HG03066 (cell line): ENCODE data around the gene NSDHL.
"Not testable (repeated sequence)": the region's sequence is repeated elsewhere in the genome, so short reads cannot be mapped to it uniquely, and the experiment has no call there.

Experiments
- ATAC-seq: cut with Tn5 transposase; IDR thresholded peaks from one replicate; pipeline ENCODE4 v1.9.1; 2021; ENCODE audit warnings: low read depth; ENCODE audit not compliant: unreplicated experiment

The NSDHL gene

DNA sequence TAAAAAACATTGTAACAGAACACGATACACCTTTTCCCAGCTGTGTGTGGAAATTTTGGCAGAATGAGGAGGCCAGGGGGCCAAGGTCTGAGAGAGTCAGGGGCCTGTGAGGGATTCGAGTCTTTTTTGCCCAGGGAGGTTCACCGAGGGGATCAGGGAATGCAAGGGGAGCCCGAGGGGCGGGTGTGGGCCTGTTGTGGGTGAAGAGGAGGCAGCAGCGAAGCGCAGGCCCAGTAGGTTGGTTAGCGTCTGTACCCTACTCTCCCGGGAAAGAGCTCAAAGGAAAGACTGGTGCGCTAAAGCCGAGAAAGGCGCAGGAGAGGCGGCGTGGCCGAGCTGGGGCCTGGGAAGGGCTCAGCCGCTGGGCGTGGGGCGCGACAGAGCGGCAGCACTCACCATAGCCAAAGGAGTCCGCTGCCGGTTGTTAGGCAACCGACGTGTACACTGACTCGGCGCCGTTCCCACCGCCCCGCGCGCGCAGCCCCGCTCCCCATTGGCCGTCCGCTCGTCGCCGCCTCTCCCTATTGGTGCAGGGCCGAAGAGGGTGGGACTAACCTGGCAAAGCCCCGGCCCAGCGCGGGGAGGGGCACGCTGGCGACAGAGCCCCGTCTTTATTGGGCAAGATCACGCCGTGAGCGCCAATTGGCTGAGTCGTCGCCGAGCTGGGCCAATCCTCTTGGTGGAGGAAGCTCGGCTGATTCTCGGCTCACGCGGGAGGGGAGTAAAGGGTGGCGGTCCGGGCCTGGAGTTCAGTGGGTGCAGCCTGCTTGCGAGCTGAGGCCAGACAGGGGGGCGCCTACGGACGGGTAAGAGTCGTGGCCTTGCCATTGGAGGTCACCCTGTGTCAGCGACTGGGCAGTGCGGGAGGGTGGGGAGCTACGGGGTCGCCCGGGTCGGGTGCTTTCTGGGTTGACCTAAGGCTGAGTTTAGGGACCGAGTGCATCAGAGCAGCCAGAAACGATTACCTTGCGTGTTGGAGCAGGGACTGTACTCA, at the start of gene NSDHL, which contains the start of gene CETN2:
TSS of gene NSDHL (plus strand) at position 752 of the 994 bp plus-strand sequence. CDS start 15,262 bp downstream, outside the sequence.
TSS of gene CETN2 (minus strand) at position 446 of the 994 bp plus-strand sequence. CDS start at position 399, 47 bp downstream.
- peak; percentile 98 for ATAC-seq

DNA sequence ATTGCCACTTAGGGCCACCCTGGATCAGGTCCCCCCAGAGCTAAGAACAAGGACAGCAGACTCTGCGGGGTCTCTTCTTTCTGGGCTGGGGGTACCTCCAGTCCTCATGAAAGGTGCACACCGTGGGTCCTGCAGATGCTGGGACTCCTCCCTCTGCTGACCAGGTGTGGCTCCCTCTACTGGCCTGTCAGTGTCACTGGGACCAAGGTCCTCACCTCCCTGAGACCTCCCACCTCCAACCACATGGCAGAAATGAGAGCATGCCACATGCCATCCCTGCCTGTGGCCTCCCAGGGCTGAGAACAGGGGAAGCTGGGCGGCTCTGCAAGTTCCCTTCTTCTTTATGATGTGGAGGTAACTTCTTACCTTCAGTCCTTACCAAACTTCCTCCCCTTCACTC, 43.8 kb upstream of the NSDHL start:
- peak; percentile 80 for ATAC-seq

DNA sequence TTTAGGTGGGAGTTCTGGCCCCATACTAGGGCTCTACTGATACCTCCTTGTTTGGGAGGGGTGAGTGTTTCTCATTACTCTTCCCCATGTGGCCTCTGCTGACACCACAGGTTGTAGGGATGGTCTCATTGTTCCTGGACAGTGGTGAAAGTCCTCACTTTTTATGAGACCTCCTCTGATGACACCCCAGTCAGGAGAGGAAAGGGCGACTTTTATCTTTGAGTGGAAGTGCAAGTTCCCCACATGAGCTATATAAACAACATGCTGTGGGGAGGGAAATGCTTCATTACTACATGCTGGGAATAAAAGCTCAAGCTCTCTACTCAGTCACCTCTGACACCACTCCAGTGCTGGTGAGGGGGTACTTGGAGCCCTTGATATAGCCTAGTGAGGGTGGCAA, 31.9 kb upstream of the NSDHL start:
- ATAC-seq, result no peak

DNA sequence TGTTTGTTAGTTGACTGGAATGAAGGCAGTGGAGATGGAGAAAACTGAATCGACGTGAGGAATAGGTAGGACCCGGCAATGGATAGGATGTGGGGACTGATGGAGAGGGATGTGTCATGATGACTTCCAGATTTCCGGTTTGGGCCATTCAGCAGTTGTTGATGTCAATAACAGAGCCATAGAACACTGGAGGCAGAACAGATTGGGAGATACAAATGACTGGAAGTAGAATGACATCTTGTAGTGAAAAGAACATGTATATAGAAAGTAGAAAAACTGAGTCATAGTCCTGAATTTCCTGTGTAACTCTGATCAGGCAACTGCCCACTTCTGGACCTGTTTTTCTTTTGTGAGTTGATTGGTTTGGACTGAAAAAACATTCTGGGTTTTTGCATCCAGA, 24.8 kb upstream of the NSDHL start:
- no peak for ATAC-seq

DNA sequence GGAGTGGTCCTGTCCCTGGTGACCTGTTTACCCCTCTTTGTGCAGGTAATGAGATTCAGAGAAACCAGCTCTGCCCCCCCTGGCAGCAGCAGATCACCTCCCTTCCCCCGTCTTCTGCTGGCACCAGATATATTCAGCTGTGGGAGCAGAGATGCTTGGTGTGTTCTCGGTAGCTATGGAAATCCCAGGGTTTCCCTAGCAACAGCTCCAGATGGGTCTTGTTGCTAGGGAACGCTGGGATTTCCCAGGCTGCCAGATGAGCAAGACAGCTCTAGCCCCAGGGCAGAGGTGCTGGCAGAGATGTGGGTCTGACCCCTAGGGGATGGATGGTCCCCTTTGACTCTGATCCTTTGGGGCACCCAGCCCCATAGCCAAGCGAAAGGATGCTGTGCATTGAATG, 20.5 kb upstream of the NSDHL start:
- ATAC-seq, result no peak

DNA sequence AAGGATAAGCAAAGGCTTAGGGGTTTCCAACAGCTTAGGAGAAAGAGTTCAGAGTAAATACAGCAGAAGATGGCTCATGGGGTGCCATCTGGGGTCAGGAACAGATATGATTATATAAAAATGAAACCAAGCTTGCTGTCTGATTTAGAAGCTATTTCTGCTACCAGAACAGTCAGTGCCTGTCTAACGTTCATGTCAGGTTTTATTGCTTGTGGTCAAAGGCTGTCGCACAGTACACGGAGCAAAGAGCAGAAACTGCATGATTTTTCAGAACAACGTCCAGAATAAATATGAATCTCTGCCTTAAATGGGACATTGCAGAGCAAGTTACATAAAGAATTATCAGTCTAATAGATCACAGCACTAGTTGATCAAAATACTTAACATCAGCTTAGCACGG, 17.7 kb upstream of the NSDHL start:
- no peak for ATAC-seq

DNA sequence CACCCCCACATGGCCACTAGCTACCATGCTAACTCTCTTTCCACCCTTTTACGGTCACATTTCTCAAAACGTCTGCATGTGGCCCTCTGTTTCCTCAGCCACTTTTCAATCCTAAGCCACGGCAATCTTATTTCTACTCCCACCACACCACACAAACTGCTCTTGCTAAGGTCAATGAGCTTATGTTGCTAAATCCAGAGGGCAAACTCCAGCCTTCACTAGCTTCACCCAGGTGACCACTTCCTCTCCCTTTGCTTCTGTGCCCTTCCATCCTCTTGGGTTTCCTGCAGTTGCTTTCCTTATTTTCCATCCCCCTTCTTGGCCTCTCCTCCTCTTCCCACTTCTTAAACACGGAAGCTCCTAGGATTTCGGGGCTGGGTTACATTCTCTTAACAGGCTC, 16.8 kb upstream of the NSDHL start:
- ATAC-seq, result no peak

DNA sequence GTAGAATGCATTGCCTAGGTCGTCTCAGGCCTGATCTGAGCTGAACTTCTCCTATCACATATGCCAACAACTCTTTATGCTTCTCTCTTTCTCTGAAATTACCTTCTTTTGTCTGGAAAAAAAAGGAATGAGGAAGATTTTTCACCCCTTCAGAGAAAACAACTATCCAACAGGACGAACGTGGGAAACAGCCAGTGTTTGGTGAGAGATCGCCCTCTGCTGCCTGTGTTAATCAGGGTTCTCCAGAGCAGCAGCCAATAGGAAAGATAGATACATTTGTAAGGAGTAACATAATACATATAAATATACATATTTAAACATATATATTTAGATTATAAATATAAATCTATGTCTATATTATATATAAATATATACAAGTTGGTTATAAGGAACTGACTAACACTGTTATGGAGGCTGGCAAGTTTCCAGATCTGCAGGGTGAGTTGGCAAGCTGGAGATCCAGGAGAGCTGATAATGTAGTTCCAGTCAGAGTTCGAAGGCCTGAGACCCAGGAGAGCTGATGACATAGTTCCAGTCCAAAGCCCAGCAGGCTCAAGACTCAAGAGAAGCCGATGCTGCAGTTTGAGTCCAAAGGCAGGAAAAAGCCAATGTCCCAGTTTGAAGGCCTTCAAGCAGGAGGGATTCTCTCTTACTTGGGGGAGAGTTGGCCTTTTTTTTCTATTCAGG, 13.6 kb upstream of the NSDHL start:
- ATAC-seq, result no peak

DNA sequence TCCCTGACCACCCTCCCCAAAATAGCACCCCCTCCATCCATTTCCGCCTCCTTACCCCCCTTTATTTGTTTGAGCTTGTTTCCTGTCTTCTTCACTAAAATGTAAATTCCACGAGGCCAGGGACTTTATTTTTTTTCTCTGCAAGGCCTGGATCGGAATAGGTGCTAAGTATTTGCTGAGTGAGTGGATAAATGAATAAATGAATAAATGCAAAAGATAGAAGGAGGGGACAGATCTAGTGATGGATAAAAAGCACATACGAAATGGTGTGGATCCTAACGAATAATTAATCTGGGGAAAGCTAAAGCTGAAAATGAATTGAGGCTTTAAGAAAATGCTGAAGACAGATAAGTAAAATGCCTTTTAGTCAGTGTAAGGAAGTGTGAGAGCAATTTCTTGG, 12.5 kb upstream of the NSDHL start:
- no peak for ATAC-seq

DNA sequence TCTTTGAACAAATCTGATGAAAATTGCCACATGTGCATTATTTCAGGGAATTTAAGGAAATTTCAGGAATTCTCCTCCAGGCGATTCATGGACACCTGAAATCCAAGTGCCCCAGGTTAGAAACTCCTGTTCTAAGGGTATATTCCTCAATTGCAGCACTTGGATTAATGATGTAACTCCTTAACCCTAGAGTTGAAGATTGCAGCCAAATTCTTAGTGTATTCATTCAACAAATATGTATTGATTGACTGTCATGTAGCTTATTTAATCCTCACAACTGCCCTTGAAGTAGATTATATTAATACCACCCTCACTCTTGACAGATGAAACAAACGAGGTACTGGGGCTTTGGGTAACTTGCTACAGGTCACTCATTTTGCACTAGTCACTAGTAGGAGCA, 11.6 kb upstream of the NSDHL start:
- no peak for ATAC-seq

DNA sequence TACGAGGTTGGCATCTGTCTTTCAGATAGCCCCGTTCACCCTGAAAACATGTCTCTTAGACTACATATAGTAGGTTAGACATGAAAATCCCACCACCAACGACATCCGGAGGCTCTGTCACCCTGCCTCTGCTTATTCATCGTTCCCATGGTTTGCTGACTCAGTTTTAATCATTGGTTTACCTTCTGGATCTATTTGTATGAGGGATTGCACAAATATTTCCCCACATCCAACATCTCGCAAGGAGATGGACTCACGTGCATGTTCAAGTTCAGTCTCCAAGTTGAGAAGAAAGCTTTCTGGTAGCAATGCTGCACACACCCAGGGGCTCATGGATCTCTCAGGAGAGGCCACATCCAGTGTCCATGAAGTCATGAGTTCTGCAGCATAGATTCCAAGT, 11.1 kb upstream of the NSDHL start:
- ATAC-seq, result no peak

DNA sequence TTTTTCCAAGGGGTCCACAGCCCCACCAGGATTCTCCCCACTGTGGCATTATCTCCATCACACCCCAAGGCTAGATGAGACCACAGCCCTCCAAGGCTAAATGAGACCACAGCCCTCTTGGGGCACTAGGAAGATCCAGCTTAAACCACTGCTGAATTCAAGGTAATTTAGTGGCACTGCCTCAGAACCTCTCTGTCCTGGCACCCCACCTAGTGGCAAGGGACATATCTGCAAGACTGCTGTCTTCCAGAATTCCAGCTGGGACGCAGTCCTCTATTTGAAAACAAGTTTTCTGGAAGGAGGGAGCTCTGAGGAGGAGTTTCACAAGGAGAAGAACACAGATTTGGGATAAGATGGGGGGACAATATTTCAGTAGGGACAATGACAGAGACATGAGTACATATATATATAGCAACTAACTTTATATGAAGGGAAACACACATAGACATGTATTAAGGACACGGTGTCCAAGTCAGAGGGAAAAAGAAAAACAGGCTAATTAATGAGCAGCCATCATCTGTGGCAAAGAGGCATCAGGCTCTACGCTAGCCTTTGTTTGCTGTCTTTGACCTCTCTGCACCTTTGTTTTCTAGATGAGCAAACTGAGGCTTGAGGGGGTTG, 9.6 kb upstream of the NSDHL start:
- ATAC-seq, result no peak

DNA sequence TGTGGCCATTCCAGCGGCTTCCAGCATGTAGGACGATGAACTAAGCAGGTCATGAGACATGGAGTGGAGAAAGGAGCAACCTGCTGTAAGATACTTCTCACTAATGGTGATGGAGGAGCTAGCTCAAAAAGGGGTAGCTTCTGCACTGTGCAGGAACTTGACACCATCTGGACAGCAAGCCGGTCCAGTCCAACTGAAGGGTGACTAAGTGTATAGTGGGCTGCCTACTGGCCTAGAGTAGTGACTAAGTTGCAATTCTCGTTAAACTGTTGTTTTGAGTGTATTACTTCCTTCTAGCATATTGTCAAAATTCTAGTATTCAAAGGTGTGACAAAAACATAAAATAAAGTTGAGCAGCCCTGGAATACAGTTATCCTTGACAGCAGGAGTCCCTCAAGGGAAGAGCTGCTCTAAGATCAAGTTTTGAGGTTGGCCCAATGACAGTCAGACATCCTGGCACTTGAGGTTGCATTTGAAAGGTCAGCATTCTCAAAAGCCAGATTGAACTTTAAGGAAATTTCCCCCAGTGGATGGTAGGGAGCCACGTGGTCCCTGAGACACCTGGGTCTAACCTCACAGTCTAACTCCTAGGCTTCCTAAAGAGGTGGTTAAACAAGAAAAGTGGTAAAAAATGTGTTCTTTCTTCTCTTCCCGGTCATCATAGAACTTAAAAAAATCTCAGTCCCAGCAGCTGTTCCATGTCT, 8.3 kb upstream of the NSDHL start:
- no peak for ATAC-seq

DNA sequence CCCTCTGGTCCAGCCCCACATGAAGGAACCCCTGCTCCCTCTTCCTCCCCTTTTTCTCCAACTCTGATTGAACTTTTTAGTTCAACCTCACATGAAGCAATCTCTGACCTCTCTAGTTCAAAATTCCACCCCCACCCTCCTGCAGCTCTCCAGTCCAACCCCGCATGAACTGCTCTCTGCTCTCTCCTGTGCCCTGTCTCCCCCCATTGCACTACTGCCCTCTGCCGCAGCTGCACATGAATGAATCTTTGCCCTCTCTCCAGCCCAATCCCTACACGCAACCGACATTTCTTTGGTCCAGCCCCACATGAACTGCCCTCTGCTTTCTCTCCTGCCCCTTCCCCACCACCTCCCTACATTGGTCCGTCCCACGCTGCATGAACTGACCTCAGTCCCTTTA, 7.2 kb upstream of the NSDHL start:
- ATAC-seq, result no peak

DNA sequence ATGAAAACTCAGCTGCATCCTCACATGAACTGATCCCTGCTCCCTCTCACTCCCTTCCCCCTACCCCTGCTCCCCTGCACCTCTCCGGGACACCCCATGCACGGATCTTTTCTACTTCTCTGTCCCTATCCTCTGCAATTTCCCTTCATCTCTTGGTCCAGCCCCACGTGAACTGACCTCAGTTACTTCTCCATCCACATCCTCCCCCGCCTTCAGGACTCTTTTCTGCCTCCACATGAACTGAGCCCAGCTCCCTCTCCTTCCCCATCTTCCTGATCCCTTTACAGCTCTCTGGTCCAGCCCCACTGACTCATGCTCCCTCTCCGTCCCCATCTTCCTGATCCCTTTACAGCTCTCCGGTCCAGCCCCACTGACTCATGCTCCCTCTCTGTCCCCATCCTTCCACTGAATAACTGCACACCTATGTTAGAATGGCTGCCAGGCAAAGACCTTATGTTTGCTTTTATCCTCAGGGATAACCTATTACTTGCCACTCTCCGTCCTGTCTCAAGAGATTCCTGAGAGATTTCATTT, 6.0 kb upstream of the NSDHL start:
- ATAC-seq, result no peak

DNA sequence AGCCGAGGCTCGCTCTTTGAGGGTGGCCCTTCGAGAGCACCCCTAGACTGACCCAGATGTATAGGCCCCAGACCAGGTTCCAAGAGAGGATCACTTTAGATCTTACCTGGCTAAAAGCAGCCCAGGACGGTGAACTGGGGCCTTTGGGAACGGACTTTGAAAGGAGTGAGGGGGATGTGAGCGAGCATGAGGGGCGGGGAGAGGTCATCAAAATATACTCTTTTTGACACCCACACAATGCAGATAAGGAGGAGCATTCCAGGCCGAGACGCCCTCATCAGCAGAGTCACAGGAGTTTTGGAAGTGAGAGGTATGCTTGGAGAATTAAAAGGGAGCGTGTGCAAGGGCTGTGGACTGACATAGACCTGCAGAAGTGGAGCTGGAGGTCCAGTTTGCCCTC, 528 bp downstream of the NSDHL start:
- no peak for ATAC-seq

DNA sequence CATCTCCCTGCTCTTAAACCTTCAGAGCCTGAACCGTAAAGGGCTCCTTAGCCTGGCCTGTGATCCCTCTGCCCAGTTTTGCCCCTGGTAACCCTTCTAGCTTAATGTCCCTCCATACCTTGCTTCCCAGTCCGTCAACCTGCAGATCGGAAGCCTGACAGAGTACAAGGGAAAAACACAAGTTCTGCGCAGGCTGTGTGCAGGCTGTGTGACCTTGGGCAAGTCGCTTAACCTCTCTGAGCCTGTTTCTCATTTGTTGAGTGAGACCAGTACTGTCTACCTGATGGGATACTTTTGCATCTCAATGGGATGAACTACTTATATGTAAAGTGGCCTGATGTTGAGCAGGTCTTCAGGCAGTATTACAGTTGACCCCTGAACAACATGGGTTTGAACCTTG, 1.7 kb downstream of the NSDHL start:
- ATAC-seq, result no peak

DNA sequence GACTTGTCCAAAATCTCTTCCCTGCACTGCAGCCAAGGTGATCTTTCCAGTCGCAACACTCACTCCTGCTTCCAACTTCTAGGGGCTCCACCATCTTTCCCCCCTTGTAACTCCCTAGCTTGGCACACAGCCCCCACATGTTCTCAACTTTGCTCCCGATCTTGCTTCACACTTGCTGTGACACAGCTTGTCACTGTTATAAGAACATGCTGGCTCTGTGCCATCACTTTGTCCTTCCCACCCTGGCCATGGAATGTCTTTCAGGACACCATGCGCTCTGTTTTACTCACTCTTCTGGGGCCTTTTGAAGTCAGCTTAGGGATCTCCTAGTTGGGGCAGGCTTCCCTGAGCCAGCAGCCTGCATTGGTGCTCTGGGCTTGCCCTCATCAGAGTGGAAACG, 2.5 kb downstream of the NSDHL start:
- no peak for ATAC-seq

DNA sequence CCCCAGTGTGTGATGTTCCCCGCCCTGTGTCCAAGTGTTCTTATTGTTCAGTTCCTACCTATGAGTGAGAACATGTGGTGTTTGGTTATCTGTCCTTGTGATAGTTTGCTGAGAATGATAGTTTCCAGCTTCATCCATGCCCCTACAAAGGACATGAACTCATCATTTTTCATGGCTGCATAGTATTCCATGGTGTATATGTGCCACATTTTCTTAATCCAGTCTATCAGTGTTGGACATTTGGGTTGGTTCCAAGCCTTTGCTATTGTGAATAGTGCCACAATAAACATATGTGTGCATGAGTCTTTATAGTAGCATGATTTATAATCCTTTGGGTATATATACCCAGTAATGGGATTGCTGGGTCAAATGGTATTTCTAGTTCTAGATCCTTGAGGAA, 4.6 kb downstream of the NSDHL start:
- not testable (repeated sequence) for ATAC-seq

DNA sequence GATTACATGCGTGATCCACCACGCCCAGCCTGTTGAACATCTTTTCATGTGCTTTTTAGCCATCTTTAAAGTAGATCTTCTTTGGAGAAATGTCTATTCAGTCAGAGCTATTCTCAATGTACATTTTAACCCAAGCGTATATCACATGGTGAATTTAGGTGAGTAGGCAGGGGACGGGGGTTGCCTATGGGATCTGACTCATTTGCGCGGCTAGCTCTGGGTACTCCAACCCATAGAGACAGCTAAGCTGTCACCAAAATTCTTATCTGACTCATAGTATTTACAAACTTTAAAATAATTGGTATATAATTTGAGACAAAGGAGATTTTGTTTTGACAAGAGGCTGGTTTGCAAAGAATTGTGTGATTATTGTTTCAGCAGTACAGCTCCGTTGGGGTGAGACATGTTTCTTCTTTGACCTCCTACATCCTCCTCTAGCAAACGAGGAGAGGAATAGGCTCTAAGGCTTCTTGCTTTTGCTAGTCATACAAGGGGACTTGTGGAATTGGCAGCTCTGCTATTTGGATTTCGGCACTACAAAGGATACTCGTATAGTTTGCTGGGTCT, 12.0 kb downstream of the NSDHL start:
- no peak for ATAC-seq
